Fibroblast of villous mesenchyme (primary cell): ENCODE measurements around the gene DCUN1D4. TPM values are rescaled to one million over a fixed set of nuclear protein-coding genes. Genes with fewer than 3 reads are reported as not detected.
A peak's percentile ranks its signal among the peaks of the same experiment; 100 is the strongest.

Experiments
- DNase-seq: peaks from one replicate; pipeline ENCODE4 v3.0.0-alpha.2; 2010; ENCODE audit warnings: low read depth
- H3K4me3 ChIP-seq: 2 replicates; pipeline ENCODE4 v1.5.1; 2011; ENCODE audit warnings: low read depth, mild to moderate bottlenecking, low read length
- CTCF ChIP-seq: IDR thresholded peaks from 2 replicates; pipeline ENCODE4 v1.5.1; 2012; ENCODE audit warnings: low read depth, mild to moderate bottlenecking, low read length; ENCODE audit not compliant: insufficient read depth
- total RNA-seq: library from RNA; depleted of rRNA; stranded (reverse); fragments of >200 nt; gene quantifications from 2 replicates; pipeline ENCODE4 v1.2.3, GENCODE V29; 2012

Gene DCUN1D4
- total RNA-seq, 1 donor = 58.3 TPM

- TF ChIP-seq CTCF = no peak
- peak; percentile 95 for DNase-seq
- peak overlapping the region; percentile 83 for H3K4me3 ChIP-seq
Observed at GRCh38 chr4:51844153-51845054, 1.5 kb downstream of the DCUN1D4 start.

- peak overlapping the region; percentile 83 for H3K4me3 ChIP-seq
- no peak for DNase-seq
- no peak for TF ChIP-seq CTCF
Observed at GRCh38 chr4:51845055-51845426, 2.1 kb downstream of the DCUN1D4 start.

DNA sequence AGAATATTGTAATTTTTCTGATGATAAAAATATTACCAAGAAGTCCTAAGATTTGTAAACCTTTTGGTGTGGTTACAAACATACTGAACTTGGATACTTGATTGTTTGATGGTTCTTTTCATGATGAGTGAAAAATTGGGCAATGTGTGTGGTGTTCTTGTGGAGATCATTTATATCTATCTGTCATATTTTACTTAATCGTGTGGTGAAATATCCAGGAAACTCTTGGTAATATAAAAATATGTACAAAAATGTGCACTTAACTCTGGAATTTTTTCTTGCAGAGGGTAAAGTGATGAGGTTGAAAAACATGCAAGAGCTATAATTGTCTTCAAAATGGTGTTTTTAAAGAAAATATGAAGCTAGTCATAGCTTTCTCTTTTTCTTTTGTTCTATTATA is 2.8 kb downstream of the DCUN1D4 start:
- TF ChIP-seq CTCF = no peak
- DNase-seq = no peak
- H3K4me3 ChIP-seq = no peak overlapping the region

GRCh38 chr4:51849430-51849829 is 6.5 kb downstream of the DCUN1D4 start:
- no peak for DNase-seq
- H3K4me3 ChIP-seq = no peak overlapping the region
- no peak for TF ChIP-seq CTCF

GRCh38 chr4:51850294-51850693 is 7.3 kb downstream of the DCUN1D4 start:
- no peak for TF ChIP-seq CTCF
- DNase-seq = no peak
- no peak overlapping the region for H3K4me3 ChIP-seq

GRCh38 chr4:51851090-51851936 is 8.4 kb downstream of the DCUN1D4 start:
- no peak for TF ChIP-seq CTCF
- DNase-seq = no peak
- no peak overlapping the region for H3K4me3 ChIP-seq
